HTR-8/SVneo (cell line): ENCODE measurements around the gene SRA1.
A peak's percentile ranks its signal among the peaks of the same experiment; 100 is the strongest.

Experiments used
- DNase-seq: peaks from one replicate; pipeline ENCODE4 v3.0.0; 2011; ENCODE audit warnings: low spot score, mixed read lengths; ENCODE audit not compliant: insufficient read length
- FAIRE-seq: peaks from 2 replicates; lab custom pipeline; 2011; peaks lifted over from hg19 to GRCh38; lab: Jason Lieb, UNC

SRA1 gene

DNA sequence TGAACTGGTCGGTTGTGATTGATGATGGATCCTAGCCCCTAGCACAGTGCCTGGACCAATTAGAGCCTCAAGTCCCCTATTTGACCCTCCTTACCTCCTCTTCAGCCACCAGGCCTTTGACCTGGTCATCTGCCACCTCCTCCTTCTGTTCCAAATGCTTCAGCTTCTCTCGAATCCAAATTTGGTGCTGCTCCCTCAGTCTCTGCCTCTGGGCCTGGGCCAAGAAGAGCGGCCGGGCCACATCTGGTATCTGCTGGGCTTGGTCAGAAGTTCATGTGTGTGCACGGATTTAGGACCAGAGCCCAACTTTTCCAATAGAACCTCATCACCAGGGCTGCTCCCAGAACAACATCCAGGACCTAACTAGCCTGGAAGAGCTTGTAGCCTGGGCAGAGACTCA is 13.8 kb upstream of the SRA1 start:
- DNase-seq (no peak), FAIRE-seq (no peak)

DNA sequence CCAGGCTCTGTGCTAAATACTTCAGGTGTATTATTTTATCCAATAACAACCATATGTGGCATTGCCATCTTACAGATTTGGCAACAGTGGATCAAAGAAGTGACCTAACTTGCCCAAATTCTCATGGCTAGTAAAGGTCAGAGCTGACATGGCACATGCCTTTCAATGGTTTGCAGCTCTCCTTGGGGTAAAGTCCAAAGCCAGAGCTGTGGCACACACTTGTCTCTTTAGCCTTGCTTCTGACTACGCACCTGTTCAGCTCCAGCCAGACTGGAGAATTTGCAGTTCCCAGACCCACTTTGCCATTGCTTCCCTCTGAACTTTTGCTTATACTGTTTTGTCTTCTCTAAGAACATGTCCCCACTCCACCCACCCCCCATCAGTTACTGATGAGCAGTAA is 13.2 kb upstream of the SRA1 start:
- no peak for DNase-seq
- no peak for FAIRE-seq

DNA sequence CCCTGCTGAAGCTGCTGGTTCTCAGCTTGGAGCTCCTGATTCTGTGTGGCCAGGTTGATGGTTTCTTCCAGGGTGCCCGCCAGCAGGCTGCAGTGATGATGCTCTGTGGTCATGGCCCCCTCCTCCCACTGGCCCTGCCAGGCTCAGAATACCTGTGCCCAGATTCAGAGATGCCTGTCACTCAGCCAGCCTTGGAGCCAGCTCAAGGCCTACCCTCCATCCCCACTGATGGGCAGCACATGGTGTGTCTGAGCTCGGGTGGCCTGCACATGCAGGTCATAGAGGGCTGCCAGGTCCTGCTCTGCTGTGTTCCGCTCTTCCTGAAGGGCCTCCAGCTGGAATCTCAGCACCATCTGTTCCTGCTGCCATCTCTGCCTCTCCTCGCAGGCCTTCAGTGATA is 12.8 kb upstream of the SRA1 start:
- FAIRE-seq (no peak), DNase-seq (no peak)

DNA sequence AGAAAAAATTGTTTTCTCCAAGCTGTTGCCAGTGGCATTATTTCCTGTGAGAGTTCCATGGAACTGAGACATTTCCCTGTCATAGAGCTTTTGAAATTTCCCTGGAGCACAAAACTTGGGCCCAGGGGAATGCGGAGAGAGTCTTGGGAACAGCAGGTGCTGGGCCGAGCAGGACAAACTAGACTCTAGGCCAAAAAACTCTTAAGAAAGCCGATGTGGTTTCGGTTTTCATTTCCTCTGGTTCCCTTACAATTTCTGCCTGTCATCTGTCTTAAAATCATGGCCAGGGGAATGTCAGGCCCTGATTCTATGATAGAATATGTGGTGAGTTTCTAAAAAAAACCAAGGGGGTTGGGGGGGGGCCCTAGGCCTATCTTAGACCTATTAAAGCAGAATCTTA is 11.9 kb upstream of the SRA1 start:
- FAIRE-seq: no peak
- DNase-seq: no peak

DNA sequence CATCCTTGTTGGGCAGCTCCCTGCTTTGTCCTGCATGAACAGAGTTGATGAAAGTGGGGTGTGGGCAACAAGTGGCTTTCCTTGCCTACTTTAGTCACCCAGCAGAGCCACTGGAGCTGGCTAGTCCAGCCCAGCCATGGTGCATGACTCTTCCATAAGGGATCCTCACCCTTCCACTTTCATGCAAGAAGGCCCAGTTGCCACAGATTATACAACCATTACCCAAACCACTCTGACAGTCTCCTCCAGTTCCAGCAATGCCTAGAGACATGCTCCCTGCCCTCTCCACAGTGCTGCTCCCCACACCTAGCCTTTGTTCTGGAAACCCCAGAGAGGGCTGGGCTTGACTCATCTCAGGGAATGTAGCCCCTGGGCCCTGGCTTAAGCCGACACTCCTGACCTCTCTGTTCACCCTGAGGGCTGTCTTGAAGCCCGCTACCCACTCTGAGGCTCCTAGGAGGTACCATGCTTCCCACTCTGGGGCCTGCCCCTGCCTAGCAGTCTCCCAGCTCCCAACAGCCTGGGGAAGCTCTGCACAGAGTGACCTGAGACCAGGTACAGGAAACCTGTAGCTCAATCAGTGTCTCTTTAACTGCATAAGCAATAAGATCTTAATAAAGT is 11.3 kb upstream of the SRA1 start:
- DNase-seq (no peak), FAIRE-seq (no peak)

DNA sequence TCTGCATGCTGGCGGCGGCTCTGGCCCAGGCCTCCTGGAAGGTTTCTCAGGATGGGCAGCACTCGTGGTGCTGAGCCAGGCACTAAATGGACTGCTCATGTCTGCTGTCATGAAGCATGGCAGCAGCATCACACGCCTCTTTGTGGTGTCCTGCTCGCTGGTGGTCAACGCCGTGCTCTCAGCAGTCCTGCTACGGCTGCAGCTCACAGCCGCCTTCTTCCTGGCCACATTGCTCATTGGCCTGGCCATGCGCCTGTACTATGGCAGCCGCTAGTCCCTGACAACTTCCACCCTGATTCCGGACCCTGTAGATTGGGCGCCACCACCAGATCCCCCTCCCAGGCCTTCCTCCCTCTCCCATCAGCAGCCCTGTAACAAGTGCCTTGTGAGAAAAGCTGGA is 10.6 kb upstream of the SRA1 start:
- FAIRE-seq: no peak

DNA sequence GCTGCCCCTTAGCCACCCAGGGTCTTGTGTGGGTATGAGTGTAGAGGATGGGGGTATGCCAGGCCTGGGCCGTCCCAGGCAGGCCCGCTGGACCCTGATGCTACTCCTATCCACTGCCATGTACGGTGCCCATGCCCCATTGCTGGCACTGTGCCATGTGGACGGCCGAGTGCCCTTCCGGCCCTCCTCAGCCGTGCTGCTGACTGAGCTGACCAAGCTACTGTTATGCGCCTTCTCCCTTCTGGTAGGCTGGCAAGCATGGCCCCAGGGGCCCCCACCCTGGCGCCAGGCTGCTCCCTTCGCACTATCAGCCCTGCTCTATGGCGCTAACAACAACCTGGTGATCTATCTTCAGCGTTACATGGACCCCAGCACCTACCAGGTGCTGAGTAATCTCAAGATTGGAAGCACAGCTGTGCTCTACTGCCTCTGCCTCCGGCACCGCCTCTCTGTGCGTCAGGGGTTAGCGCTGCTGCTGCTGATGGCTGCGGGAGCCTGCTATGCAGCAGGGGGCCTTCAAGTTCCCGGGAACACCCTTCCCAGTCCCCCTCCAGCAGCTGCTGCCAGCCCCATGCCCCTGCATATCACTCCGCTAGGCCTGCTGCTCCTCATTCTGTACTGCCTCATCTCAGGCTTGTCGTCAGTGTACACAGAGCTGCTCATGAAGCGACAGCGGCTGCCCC is 10.0 kb upstream of the SRA1 start:
- FAIRE-seq: no peak

More for the DNA sequence above, 10.6 kb upstream of the SRA1 start:
- no peak for DNase-seq

DNA sequence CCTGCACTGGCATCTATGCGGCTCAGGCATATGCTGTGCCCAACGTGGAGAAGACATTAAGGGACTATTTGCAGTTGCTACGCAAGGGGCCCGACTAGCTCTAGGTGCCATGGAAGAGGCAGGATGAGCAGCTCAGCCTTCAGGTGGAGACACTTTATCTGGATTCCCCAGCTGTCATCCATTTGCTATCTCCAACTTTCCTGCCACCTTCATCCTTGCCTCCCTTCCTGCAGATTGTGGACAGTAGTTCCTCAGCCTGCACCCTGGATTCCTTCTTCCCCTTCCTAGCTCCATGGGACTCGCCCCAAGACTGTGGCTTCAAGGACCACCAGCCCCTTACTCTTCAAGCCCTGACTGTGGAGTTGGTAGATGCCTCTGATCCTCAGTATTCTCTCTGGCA is 9.4 kb upstream of the SRA1 start:
- DNase-seq (no peak), FAIRE-seq (no peak)

More for the DNA sequence above, 10.0 kb upstream of the SRA1 start:
- DNase-seq: no peak

DNA sequence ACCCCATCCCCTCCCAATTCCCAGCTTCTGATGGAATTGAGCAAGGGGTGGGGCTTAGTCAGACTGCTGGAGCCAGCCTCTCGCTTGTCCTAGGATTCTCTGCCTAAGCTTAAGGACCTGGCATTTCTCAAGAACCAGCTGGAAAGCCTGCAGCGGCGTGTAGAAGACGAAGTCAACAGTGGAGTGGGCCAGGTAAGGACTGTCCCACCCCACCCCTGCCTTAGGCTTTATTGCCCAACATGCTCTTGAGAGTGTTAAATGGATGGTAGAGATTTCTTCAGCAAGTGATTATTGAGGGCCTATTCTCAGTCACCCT is 8.5 kb upstream of the SRA1 start:
- no peak for DNase-seq
- no peak for FAIRE-seq

DNA sequence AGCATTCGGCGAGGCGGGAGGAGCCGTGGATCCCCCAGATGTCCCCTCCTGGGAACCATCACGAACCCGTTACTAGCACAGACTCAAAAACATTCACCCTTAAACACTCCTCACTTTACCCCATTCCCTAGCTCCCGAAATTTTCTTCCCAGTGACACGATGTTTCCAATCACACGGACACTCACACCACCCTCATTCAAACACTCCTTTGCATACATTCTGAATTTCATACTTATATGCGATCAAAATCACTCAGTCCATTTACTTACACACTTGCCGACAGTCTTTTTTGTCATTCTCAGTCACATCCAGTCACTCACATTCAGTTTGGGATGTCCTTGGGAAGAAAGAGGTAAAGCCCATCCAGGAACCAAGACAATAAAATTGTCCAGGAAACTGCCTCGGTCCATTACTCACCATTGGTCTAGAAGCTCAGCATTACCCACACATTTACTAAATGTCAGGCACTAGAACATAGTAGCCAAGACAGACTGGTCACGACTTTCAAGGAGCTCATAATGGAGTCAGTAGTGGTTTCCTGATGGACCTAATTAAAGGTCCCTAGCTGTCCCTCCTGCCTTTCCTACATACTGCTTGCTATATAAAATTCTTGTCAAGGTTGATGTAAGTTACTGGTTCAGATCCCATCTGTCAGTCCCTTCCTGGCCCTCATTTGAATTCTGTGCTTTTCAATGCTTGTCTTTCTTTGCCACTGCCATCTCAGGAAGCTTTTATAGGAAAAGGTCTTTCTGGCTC is 7.9 kb upstream of the SRA1 start:
- DNase-seq (no peak), FAIRE-seq (no peak)

DNA sequence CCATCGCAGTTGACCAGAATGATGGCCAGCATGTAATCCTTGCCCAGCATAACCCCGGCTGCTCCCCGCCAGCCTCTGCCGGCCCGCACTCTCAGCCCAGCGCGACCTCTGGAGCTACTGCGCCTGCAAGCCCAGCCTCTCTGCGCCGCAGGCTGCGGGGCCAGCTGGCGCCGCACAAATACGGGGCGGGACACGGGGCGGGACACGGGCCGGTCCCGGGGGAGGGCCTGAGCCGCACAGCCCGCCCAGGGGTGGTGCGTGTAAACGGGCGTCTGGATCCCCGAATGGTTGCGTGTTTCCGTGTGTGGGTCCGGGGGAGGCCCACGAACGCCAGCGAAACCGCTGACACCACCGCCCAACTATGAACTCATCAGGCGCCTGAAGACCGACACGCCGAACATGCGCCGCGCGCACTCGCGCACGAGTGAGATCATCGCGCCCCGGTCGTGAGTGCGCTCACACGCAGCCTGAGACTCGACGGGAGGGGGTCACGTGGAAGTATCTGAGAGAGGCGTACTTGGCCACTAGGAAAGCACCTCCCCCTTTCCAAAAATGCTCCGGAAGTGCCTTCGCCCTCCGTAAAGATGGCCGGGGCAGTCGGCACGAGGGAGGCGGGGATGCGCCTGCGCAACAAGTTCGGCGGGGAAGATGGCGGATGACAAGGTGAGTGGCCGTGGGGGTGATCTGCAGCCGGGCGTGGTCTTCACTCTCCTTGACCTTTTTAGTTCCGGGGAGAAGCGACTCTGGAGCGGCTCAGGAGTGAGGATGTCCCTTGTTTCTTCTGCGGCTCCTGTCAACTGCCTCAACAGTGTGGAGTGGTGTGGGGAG is 7.1 kb upstream of the SRA1 start, which contains the start of the genes APBB3 and SLC35A4:
APBB3 (minus strand) TSS at position 403 of the 828 bp plus-strand sequence; CDS start at position 50, 353 bp downstream.
SLC35A4 (plus strand) TSS at position 633 of the 828 bp plus-strand sequence. CDS start 2,342 bp downstream, outside the sequence.
- FAIRE-seq (peak; percentile 96), DNase-seq (peak; percentile 96)

DNA sequence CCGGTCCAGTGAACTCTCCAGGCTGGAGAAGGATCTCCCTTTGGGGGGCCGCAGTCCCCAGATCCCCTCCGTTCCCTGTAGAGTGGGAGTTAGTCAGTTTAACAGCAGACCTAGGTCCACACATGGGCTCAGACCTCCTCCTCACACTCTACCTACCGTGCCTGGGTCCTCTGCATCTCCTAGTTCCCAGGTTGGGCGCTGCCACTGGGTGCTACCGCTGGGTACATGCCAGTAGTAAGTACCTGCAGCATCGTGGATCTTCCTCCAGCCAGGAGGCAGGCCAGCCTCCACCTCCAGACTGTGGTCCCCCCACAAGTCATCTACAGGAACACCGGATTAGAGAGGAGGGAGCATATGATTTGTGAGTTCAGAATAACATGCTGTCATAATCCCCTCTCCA is 6.3 kb upstream of the SRA1 start:
- FAIRE-seq (no peak), DNase-seq (no peak)

DNA sequence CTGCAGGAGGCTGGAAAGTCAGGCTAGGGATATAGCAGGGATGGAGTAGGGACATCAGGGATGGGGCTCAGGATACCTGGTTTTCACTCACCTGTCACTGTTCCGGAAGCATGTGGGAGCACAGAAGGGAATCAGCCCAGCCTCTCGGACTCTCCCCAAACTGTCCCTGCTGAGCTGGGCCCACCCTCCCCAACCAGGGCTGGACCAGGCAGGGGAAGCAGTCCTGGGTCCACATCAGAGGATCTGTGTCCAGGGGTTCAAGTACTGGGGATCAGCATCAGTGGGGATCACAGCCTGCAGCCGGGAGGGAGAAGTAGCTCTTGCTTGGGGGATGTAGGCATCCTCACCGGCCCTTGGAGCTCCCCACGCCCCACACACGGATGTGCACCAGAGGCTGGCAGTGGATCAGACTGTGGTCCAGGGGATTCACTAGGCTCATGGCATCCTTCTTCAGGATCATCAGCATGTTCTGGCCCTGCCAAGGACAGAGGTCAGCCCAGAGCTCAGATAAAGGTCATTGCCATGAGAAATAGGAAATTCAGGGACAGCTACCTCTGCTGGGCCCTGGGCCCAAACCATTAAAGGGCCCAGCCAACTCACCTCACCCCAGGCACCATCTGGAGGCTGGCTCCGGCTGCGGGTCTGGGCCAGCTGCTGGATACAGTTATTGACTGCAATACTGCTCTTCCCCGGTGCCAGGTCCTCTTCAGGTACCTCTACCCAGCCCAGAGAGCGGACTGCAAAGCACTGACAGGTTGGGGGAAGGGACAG is 4.7 kb upstream of the SRA1 start:
- no peak for DNase-seq
- FAIRE-seq: no peak

DNA sequence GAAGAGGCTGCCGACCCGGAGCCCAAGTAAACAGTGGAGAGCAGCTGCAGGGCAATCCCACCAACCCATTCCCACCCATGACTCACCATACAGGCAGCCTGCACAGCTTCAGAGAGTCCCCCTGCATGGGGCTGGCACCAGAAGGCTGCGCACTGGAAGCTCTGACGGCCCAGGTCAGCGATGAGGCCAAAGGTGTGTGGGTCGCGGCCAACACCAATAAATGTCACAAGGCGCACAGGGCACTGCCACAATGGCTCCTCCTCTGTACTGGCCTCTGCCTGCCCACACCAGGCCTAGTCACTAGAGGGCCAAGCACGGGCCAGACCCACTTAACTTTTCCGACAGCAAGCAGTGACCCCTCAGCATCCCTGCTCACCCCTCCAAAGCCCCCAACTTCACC is 3.0 kb upstream of the SRA1 start:
- FAIRE-seq: no peak
- DNase-seq: no peak

DNA sequence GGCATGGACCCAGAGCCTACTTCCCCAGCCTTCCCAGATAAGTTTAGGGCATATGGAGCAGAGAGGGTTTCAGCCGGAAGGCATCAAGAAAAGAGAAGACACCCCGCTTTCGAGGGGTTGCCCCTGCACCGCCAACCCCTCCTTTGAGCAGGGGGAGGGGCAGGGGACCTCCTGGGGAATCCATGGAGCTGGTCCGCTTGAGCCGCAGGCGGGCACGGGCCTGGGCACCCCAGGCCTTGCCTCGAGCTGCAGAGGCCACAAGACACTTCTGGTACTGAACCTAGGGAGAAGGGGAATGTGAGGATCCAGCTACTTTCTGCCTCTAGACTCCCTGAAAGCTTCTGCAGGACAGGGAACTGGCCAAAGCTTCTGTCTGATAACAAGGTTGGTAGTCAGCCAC is 1.3 kb upstream of the SRA1 start:
- FAIRE-seq (no peak), DNase-seq (no peak)

DNA sequence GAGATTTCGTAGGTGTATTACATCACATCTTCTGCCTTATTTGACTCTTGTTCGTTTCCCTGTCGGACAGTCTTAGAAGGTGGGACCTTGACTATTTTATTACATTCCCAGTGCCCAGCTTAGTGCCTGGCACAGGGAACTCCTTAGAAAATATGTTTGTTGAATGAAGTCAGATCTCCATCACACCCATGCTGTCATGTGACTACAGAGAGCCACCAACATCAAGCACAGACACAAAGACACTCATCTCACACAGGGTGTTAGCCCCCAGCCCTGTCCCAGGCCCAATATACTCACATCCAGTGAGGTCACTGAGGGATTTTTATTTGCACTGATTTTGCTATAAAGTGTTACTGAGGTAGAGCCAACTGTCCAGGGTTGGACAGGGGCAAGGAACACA is 692 bp upstream of the SRA1 start:
- DNase-seq (no peak), FAIRE-seq (no peak)

DNA sequence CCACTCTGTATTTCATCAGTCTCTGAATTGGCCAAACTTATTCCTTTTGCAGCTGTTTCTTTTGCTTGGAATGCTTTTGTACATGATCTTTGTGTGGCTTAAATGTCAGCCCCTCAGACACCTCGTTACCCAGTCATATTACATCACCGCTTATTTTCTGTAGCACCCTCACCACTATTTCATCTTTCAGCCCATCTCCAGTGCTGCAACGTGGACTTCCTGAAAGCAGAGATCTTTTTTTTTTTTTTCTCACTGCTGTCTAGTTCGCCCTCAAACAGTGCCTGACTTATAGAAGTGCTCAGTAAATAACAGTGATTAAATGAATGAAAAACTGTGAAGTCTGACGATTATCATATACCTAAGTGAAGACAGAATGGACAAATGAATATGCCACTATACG is 835 bp downstream of the SRA1 start:
- no peak for DNase-seq
- FAIRE-seq: no peak

DNA sequence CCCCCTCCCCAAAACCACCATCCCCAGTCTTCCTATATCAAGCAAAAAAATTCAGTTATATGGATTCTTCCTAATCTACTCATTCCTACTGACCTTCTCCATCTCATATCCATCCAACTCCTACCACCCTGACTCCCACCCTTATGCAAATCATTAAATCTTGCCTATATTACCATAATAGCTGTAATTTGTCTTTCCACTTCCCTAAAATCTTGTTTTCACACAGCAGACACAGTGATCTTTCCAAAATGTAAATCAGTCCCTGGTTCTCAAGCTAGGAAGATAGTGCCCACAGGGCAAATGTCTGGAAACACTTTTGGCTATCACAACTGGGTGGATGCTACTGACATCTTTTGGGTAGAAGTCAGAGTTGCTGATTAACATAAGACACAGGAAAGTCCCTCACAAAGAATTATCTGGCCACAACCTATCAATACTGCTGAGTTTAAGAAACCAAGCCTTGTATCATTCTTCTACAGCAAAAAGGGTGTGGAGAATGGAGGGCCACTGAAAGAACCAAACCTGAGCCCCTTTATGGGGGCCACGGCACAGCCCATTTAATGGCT is 1.4 kb downstream of the SRA1 start:
- FAIRE-seq (no peak), DNase-seq (no peak)

DNA sequence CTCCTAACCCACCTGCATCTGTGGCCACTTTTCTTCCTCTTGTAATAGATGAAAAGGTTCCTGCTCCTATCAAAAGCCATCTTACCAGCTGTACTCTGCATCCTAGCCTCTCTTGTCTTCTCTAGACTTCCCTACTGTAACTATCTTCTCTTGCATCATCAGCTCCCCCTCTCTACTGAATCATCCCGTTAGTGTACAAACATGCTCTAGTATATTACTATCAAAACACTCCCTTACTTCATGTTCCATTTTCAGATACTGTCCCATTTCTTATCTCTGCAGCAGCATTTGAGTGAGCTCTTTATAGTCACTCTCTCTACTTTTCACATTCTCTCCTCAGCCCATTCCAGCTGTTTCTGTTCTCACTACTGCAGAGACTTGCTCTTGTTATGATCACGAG is 2.8 kb downstream of the SRA1 start:
- DNase-seq: no peak
- no peak for FAIRE-seq

DNA sequence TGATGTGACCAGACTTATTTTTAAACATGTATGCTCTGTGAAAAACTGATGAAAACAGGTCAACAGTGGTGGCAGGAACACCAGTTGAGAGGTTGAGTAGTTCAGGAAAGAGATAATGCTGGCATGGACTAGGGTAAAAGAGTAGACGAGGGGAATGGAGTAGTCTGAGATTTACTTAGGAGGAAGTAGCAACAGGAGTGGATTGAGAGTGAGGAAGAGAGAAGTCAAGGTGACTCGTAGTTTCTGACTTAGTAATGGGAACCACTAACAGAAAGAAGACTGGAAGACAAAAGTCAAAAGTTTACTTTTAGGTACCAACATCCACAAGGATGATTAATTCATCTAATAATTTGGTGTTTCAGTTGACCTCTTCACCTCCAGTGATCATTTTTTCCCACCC is 3.6 kb downstream of the SRA1 start:
- FAIRE-seq: no peak
- no peak for DNase-seq
